ENCODE results near the gene ADGRA1.
"Not testable (repeated sequence)": the region's sequence is repeated elsewhere in the genome, so short reads cannot be mapped to it uniquely, and the experiment has no call there.

Gene ADGRA1

DNA sequence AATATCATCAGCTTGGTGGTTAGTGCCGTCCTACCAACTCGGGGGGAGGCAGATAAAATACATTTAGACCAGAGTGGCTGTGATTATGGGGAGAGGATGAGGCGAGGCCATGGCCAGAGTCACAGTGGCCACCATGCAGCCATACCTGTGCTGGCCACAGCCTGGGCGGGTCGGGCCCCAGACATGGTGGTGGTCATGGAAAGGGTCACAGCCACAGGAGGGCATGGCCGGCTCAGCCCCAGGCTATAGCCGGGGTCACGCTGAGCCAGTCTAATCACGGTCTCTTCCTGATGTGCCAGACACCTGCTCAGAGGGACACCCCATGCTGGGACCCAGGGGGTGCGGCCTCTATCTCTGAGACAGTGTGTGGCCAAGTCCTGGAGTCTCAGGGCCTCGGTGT lies 10.2 kb downstream of the ADGRA1 start:
- no peak for DNase-seq

DNA sequence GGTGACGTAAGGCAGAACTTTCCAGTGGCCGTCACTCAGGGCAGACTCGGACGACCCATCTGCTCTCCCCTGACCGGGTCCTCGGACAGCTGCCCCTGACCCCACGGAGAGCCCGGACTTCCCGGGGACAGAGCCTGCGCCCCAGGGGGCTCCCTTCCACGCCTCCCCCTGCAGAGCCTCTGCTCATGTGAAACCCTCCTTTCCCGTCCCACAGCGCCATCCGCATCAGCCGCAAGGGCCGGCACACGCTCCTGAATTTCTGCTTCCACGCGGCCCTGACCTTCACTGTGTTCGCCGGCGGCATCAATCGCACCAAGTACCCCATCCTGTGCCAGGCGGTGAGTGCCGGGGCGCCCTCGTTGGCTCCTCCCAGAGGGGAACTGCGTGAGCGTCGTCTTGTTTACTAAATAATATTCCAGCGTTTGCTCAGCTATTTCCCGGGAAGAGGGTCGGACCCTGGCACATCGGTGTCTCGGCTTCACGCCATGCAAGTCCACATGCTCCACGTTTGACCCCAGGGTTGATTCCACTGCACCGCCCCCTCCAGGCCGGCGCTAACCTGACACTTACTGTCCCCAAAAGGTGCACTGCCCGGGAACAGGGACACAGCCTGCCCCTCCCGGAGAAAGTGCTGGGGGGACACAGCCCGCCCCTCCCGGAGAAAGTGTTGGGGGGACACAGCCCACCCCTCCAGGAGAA lies 10.9 kb downstream of the ADGRA1 start:
- no peak for DNase-seq

DNA sequence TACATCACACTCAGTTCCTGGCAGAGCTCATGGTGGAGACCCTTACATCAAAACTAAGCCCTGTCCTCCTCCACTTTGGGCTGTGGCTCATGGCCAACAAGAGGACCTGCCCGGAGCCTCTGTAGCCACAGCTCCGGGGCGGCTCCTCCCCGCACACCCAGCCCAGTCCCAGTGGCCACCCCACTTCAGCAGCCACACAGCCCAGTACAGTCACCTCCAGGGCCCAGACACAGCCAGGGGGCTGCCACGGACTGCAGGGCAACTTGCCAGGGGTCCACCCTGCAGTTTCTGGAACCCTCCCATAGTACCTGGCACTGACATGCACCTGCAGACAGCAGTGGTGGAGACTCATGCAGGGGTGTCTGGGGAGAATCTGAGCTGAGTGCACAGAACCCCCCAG lies 11.8 kb downstream of the ADGRA1 start:
- no peak for DNase-seq

DNA sequence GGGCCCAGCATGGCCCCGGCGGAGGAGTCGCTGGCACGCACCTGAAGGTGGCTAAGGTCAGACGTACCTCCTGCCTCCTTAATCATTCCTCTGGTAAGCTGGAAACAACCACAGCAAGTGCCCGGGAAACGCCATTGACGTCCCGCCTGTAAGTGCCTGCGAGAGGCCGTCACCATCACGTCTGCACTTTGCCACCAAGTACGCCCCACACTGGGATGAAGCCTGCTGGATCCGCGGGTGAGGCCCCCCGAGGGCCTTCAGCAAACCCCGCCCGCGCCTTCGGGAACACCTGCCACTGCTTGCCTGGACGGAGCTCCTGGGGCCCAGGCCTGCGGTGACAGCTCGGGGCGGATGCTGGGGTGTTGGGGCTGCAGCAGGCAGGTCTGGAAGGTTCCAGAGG lies 12.5 kb downstream of the ADGRA1 start:
- DNase-seq = no peak

DNA sequence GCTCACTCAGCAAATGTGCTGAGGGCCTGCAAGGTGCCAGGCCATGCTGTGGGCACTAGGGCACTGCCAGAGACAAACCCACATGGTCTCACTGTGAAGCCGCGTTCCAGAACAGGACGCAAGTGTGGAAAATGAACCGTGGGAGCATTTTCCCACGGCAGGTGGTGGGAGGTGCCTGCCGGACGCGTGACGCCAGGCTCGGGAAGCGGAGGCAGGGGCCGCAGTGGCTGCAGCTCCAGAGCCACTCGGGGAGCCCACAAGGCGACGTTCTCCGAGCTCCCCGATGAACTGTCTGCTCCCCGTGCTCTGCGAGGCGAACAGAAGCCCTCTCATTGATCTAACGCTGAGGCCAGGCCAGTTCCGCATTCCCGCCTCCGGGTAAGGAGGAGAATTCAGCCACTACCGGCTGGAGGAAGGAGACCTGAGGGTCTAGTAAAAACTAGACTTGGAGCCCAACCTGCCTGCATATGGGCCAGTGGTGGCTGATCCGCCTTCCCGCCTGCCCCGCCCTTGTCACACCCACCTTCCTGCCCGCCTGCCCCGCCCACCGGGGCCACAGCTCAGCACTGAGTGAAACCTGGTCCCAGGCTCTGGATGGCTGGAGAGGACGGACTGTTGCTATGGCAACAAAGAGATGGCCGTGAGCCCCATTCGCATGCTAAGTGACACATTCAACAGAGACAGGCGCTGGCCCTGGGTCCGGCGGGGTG lies 13.1 kb downstream of the ADGRA1 start:
- no peak for DNase-seq

DNA sequence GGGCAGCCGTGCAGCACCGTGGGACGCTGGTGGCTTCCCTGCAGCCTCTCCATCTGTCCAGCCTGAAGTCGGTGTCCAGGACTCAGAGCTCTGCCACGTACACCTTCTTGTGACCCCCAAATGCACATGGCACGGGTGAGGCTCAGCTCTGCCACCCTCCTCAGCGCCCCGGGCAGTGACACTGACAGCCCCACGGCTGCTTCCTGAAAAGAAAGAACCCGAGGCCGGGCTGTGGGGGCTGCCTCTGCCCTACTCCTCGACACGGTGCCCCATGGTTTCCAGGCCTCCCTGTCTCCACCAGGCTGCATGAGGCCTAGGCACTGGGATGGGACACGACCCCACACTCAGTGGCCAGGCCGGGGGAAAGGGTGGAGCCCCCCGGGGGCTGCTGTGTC lies 13.7 kb downstream of the ADGRA1 start:
- DNase-seq = no peak

DNA sequence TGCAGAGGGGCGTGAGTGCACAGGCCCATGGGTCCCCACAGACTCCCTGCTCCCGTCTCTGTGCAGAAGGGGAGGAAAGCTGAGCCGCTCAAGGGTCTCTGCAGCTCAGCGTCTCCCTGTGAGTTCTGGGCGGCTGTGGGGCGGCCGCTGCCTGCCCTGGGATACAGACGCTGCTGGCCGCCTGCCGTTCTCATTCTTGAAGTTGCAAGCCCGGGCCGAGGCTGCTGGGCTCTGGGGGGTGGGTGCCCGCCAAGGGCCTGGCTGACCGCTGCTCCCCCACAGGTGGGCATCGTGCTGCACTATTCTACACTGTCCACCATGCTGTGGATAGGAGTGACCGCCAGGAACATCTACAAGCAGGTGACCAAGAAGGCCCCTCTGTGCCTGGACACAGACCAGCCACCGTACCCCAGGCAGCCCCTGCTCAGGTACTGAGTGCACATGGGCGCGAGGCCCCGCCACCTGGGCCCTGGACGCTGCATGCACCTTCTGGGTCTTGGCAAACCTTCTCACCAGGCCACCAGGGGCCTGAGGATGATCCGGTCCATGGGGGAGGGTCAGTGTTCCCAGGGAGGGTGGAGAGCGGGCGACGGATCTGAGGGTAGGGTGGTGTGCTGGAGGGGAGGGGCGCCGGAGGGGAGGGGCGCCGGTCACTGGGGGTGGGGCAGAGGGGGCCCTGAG lies 14.8 kb downstream of the ADGRA1 start:
- DNase-seq = no peak

DNA sequence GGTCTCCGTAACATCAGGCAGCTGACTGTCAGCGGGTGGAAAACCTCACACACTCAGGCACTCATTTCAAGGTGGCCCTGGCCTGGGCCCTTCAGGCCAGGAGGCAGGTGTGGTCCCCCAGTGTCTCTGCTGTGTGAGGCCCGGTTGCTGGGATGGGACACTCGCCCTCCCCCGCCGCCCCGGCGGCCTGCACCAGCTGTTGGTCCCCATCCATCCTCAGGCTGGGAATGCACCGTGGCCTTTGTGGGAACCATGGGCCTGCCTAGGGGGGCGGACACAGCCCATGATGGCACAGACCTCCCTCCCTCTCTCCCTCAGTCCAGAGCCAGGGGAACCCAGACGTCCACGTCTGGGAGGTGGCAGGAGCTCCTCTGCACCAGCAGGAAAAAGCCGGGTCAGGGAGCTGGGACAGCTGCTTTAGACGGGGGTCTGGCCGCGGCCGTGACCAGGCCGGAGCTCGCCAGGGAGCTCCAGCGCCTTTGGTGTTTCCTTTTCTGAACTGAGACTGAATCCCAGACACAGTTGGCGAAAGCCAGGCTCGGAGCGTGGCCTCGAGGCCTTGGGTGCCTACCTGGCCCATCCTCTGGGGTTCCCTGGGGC lies 15.7 kb downstream of the ADGRA1 start:
- no peak for DNase-seq

DNA sequence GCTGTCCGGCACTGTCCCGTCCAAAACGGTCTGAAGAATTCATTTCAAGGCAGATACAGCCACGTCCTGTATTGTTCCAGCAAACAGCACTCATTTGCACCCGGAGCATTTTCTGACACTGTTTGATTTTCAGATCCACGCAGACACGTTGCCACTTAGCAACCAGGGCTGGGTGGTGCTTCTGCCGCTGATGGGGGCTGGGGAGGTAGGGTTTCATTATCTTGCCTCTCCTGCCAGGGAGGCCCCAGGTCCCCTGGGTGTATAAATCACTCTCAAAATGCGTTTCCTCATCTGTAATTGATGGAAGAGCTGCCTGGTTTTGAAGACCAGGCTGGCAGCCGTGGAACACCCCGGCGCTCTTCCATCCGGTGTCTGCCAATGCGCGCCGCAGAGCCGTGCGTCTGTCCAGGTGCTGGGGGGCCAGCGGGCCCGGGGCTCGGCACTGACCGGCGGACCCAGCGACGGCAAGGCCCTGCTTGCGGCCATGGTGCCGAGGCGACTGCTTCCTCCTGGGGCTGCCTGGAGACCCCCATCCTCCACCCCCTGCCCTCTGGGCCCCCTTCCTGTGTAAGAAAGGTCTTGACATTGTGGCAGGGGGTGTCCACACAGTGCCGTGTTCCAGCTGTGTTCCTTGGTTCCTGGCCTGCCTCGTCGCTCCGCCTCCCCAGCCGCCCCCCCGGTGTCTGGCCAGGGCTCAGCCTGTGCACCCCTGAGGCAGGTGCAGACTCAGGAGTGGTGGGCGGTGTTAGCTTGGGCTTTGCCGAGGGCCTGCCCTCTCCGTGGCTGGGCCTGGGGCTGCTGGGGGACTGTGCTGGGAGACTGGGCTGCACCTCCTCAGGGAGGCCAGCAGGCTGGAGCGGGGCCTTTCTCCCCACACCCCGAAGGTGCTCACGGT lies 16.6 kb downstream of the ADGRA1 start:
- DNase-seq = no peak

DNA sequence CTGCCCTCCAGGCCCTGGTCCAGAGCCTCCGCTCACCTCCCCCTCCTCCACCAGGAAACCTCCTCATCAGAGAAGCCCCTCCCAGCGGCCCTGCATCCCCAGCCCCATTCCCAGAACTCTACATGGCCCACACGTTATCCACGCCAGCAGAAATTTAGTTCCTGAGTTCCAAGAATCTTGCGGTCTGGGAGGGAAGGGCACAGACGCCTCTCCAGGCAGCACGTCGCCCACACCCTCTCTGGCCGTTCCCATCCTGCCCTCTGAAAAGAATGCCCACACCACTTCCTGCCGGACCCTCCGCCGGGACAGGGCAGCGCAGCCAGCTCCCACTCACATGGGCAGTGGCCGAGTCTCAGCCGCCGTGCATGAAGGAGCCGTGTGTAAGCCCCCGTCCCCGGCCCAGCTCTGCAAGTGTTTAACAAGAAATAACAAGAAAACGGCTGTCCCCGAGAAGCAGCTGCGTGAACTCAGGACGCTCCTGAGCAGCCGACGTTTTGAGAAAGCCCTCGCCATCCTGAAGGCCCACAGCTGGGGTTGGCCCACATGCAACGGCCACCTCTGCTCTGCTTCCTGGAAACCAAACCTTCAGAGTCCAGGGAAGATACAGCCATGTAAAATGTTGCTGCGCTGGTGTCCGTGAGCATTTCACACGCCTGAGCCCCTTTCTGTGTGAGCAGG lies 17.4 kb downstream of the ADGRA1 start:
- DNase-seq = no peak

DNA sequence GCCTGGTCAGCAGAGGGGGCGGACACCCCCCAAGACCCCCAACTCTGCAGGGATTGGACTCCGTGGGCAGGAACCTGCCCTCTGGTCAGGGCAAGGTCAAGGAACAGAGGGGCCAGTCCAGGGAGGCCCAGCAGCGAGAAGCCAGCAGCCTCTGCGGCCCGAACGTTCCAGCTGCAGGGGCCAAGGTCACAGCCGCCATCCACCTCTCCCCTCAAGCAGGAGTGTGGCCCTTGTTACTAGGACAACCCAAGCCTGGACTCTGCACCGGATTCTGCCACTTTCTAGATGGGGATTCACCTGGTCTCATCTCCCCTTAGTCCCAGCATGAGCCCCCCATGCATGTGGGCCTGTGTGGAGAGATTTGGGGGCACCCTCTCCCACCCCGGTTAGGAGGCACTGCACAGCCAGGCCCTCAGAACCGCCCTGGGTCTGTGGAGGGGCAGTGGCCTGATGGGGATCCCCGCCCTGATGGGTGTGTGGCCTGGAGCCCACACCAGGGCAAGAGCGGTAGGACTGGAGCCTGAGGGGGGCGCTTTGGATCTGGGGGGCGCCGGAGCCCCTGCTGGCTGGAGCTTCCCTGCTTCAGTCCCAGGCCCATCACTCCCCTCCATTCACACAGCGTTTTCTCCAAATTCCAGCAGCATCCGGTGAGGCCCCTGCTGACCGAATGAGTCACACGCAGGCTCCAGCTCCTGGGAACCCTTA lies 18.1 kb downstream of the ADGRA1 start:
- DNase-seq = no peak

DNA sequence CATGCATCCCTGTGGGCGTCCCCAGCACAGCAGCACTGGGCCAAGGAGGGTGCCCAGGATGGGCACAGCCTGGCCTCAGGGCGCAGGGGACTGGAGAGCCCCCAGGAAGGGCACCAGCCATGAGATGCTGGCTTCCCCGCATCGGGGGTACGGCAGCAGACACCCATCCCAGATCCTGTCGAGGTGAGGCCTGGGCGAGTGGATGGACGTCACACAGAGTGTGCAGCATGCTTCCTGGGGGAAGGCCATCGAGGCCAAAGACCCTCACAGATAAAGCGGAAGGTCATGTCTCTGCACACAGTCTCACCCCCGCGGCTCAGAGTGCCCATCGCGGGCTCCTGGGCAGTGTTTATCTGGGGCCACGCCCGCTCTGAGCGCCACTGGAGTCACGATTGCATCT lies 18.8 kb downstream of the ADGRA1 start:
- no peak for DNase-seq

DNA sequence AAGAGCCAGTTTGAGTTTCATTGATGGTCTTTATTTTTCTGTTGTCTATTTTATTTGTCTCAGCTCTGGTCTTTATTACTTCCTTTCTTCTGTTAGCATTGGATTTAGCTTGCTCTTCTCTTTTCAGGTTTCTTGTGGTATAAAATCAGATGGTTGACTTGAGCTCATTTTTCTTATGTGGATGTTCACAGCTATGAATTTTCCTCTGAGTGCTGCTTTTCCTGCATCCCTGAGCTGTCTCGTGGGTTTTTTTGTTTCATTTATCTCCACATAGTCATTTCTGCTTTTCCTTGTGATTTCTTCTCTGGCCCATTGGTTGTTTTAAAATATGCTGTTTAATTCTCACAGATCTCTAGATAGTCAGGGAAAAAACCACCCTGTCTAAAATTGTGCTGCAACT lies 19.7 kb downstream of the ADGRA1 start:
- DNase-seq = no peak

DNA sequence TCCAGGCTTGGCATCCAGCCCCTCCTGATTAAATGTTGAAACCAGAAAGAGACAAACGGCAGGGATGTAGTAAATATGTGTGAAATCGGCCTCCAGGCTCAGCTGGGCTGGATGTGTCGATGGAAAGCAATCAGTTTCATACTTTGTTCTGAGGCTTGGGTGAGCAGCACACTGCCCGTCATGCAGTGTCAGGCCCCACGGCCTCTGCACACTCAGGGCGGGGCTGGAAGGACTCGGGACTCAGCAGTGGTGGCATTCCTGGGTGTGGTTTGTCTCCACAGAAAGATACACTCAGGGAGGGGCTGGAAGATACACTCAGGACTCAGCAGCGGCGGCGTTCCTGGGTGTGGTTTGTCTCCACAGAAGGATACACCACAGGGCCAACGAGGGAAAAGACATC lies 22.0 kb downstream of the ADGRA1 start:
- DNase-seq = no peak

DNA sequence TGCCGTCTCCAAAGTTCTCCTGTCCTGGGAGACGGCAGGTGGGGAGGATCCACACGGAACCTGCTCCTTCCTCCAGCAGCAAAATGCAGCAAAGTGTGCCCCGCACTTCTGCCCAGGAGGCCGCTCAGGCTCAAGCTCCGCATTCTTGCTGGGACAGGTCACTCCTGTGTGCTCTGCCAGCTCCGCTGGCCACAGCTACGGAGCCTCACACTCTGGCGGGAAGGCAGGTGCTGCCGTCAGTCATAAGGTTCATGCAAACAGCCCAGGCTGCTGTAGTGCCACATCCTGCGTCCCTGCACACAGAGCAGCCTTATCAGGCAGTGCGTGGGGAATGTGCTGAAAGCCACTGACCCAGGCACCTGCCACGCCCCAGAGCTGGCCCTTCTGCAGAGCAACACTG lies 22.4 kb downstream of the ADGRA1 start:
- no peak for DNase-seq

DNA sequence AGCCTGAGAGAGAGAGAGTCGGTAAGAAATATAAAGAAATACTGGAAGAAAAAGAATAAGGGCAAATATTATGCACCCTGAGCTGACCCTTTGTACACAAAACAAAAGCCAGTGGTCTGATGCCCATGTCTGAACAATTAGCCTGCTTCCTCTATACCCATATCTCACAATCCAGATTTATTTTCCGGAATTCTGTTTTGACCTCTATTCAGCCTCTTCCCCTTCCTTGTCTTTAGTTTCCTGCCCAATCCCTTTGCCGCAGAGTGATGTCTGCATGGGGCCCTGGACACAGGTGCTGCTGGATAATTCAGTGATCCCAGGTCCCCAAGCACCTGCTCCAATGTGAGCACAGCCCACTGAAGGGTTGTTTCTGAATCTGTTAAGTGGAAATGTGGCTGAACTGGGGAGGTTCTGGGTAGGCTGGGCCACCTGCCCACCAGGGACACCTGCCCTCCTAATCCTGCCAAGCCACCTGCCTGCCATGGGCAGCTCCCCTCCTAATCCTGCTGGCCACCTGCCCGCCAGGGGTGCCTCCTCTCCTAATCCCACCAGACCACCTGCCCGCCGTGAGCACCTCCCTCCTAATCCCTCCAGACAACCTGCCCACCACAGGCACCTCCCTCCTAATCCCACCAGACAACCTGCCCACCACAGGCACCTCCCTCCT lies 23.0 kb downstream of the ADGRA1 start:
- DNase-seq = no peak

DNA sequence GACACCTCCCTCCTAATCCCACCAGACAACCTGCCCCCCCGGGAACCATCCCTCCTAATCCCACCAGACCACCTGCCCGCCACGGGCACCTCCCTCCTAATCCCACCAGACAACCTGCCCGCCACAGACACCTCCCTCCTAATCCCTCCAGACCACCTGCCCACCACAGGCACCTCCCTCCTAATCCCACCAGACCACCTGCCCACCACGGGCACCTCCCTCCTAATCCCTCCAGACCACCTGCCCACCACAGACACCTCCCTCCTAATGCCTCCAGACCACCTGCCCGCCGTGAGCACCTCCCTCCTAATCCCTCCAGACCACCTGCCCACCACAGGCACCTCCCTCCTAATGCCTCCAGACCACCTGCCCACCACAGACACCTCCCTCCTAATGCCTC lies 23.9 kb downstream of the ADGRA1 start:
- not testable (repeated sequence) for DNase-seq

DNA sequence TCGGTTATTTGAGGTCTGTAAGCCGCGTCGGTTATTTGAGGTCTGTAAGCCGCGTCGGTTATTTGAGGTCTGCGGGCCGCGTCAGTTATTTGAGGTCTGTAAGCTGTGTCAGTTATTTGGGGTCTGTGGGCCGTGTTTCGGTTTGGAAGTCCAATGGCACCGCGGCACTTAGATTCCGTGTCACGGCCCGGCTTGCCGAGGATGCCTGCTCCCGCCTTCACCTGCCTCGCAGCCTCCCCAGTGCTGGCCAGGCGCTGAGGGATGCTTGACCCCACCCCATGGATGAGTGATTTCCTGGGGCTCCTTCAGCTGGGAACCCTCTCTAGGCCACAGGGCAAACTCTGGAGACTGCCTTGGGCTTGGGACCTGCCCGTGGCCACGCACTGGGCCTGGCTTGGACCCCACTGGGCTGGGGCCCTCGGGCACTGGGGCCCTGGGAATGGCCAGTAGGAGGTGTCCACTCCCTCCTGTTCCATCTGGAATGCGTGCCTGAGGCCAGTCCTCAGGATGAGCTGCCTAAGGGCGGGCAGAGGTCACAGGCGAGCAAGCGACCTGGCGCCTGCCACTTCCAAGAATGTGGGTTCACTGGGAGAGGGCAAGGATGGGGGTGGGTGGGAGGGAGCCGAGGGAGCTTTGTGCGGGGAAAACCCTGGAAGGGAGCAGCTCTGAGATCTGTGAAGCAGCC lies 25.6 kb downstream of the ADGRA1 start:
- DNase-seq = no peak

DNA sequence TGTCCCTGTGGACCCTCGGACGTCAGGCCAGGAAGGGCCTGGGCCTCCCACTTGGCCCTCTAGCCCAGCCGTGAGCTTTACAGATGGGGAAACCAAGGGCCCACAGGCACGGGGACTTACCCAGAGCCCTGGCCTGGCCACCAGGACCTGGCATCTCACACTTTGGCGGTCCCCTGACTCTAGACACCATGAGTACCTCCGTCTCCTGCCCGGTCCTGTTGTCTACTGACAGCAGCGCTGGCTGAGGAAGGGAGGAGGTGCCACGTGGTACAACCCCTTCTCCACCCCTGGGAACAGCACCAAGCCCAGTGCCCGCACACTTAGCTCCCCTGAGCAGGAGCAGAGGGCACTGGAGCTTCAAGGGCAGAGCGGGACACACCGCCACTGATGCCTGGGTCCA lies 26.1 kb downstream of the ADGRA1 start:
- DNase-seq = no peak

DNA sequence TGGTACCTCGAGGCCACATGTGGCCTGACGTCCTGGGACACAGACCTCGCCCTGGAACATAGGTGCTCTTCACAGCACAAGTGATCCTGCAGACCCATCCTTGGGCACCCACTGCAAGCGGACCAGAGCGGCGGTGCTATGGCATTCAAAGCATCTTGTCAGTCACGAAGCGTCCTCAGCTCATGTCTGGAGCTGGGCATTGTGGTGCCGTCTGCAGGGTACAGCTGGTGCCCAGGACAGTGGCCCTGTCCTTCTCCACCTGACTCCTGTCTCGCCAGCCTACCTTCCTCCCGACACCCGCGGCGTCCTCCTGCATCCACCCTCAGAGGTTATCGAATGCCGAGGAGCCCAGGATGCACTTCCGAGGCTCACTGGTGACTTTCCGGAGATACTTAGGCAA lies 26.5 kb downstream of the ADGRA1 start:
- DNase-seq = no peak
